ENCODE data around the gene LOXL3.

DNA sequence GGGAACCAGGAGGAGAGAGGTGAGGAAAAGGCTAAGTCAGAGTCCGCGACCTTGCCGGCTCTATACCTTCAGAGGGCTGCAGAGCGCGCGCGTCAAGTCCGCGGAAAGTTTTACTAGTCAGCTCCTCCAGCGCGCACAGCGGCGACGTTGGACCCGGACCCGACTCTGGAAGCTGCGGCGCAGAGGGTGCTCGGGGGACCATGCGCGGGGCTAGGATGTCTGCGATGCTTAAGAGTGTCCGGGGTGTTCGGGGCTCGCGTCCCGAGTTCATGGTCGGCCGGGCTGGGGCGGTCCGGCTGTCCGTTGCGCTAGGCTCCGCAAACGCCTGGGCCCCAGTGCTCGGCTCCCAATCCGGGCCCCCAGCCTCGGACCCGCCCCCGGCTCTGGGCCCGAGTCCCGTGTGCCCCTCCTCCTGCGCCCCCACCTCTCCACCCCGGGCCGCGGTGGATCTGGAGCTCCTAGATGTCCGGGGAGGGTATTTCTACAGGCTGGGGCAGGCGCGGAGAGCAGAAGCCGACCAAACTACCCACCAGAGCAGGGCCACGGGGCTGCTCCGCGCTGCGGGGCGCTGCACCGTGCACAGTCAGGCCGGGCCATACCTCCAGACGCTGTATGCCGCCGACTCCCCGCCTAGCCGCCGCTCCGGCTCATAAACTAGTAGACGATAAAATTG is 54.3 kb downstream of the LOXL3 start, which contains the start of gene LBX2:
- TF ChIP-seq POLR2A (IDR thresholded peaks at IDR 0.05) = no peak
- no peak for TF ChIP-seq CTCF (IDR thresholded peaks at IDR 0.05)
- no peak for TF ChIP-seq EP300 (IDR thresholded peaks at IDR 0.05)
